Right lobe of liver (tissue), 4 donors: Measurements from ENCODE around the gene TRAK1.

Experiments
- CTCF ChIP-seq, 4 donors: fragments of 200-600 bp in 3 of 4; fragments of 450-650 bp in 1 of 4; IDR thresholded peaks; one replicate each; pipeline versions ENCODE4 v1.5.1 to v1.8.0; 2016 to 2022; ENCODE audit warnings: antibody characterized with exemption in 4 of 4, mild to moderate bottlenecking in 2 of 4
- POLR2A ChIP-seq: fragments of 450-650 bp; IDR thresholded peaks from one replicate; pipeline ENCODE4 v1.6.1; 2017; ENCODE audit warnings: antibody characterized with exemption, mild to moderate bottlenecking
- donor health status: DM: no; HTN: no; CAD: no.
- donor health status: DM: no; HTN: no; CAD: no.
- donor health status: DM: no; HTN: yes; CAD: no.

DNA sequence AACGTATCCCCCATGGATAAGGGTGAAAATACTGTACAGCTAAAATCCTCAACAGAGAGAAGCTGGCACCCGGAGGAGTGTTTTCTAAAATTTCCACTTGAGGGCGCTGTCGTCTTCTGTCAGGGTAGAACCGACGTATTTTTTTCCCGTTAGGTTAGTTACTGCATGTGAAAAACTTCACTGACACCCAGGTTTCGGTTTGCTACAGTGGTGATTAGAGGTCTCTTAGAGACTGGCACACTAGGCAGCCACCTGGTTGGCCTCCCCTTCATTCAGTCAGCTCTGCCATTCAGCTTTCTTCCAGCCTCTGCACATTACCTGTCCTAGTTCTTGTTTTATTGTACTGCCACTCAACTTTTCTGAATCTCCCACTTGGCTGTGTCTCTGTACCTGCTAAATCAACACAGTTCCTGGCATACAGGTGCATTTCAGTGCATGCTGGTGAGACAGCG is 156.4 kb downstream of the TRAK1 start:
- TF ChIP-seq CTCF (IDR thresholded peaks at IDR 0.05): peak; percentile 63 to 79 (median 71)
- no peak for TF ChIP-seq POLR2A
